Spleen (tissue), 11 donors: ENCODE data around the gene RRM1. TPM values are rescaled to one million over a fixed set of nuclear protein-coding genes. Genes with fewer than 3 reads are reported as not detected.

Experiments used
- DNase-seq: peaks from one replicate; pipeline ENCODE4 v3.0.0-alpha.2; 2020
- H3K27ac ChIP-seq, 8 donors: fragments of 200-600 bp; sonication (generic) in 7 of 8; 1 replicate in 4 of 8; 2 replicates in 4 of 8; pipeline versions ENCODE4 v1.5.0 to v1.8.0; 2016 to 2021; ENCODE audit warnings: inconsistent platforms in 4 of 8, mild to moderate bottlenecking in 4 of 8, moderate library complexity in 1 of 8
- H3K27me3 ChIP-seq, 7 donors: fragments of 200-600 bp; sonication (generic) in 6 of 7; replicated peaks in 1 of 7; 1 replicate in 4 of 7; 2 replicates in 3 of 7; pipeline versions ENCODE4 v1.5.0 to v1.8.0; 2016 to 2021; ENCODE audit warnings: inconsistent platforms in 3 of 7, mild to moderate bottlenecking in 1 of 7
- H3K36me3 ChIP-seq, 6 donors: fragments of 200-600 bp; sonication (generic) in 5 of 6; 1 replicate in 4 of 6; 2 replicates in 2 of 6; pipeline versions ENCODE4 v1.5.0 to v1.8.0; 2016 to 2021; ENCODE audit warnings: inconsistent platforms in 2 of 6
- H3K4me1 ChIP-seq, 6 donors: fragments of 200-600 bp; sonication (generic) in 5 of 6; 1 replicate in 3 of 6; 2 replicates in 3 of 6; pipeline versions ENCODE4 v1.5.0 to v1.8.0; 2016 to 2021; ENCODE audit warnings: inconsistent platforms in 3 of 6
- H3K4me3 ChIP-seq, 8 donors: fragments of 200-600 bp; sonication (generic) in 7 of 8; 1 replicate in 4 of 8; 2 replicates in 4 of 8; pipeline versions ENCODE4 v1.5.0 to v1.8.0; 2016 to 2021; ENCODE audit warnings: inconsistent platforms in 4 of 8, mild to moderate bottlenecking in 4 of 8, moderate library complexity in 2 of 8
- H3K9me3 ChIP-seq, 8 donors: fragments of 200-600 bp; sonication (generic) in 7 of 8; 1 replicate in 4 of 8; 2 replicates in 4 of 8; pipeline versions ENCODE4 v1.5.0 to v1.8.0; 2016 to 2021; ENCODE audit warnings: inconsistent platforms in 4 of 8
- CTCF ChIP-seq, 11 experiments: fragments of 200-600 bp in 7 of 11; fragments of 450-650 bp in 4 of 11; sonication (generic) in 4 of 11; IDR thresholded peaks in 8 of 11; conservative IDR thresholded peaks in 3 of 11; 1 replicate in 7 of 11; 2 replicates in 4 of 11; pipeline versions ENCODE4 v1.4.0 to v1.8.0; 2016 to 2021; ENCODE audit warnings: antibody characterized with exemption in 11 of 11, inconsistent platforms in 4 of 11, mild to moderate bottlenecking in 1 of 11
- POLR2A ChIP-seq, 3 donors: fragments of 450-650 bp; IDR thresholded peaks; one replicate each; pipeline ENCODE4 v1.5.1; 2017; ENCODE audit warnings: antibody characterized with exemption in 3 of 3, mild to moderate bottlenecking in 1 of 3
- POLR2AphosphoS5 ChIP-seq, 3 donors: sonication (generic); formaldehyde crosslinking; IDR thresholded peaks; one replicate each; pipeline ENCODE4 v1.5.1; 2017; ENCODE audit warnings: antibody characterized with exemption in 3 of 3
- WGBS, 5 donors: extraction: QIAGEN DNeasy Blood & Tissue Kit in 3 of 5; methylation state at CpG; one replicate each; pipeline versions ENCODE4 v1.1.5 to v1.1.7; 2013 to 2018; 5-methylcytosine and 5-hydroxymethylcytosine counted together
- intact Hi-C: fragments of 100-400 bp; cut with DNase I; formaldehyde crosslinking; loops from one replicate; pipeline ENCODE4 v1.15.0; 2023; ENCODE audit warnings: low total_unique reads
- polyA plus RNA-seq, 3 donors: library from polyadenylated mRNA; stranded (reverse); fragments of 200-250 nt; gene quantifications; one replicate each; pipeline ENCODE4 v1.2.1, GENCODE V29; 2013
- total RNA-seq, 7 donors: library from RNA; depleted of rRNA in 3 of 7; stranded (reverse); fragments of >200 nt in 3 of 7; fragmentation: NEBNext Ultra II Directional in 4 of 7; extraction: Animal tissue kit (Norgen Biotek cat#: 25700) in 4 of 7; gene quantifications; one replicate each; pipeline versions ENCODE4 v1.1.0 to v1.2.1, GENCODE V29; 2016 to 2021
- donor health status: healthy with polysubstance abuse.
- donor health status: DM: no; HTN: no; CAD: no; lungs with moderate emphysema.
- donor health status: DM: no; HTN: no; CAD: no.
- donor health status: Bipolar disorder and iron deficiency.
- donor health status: healthy.
- donor health status: DM: no; HTN: no; CAD: no.
- donor health status: DM: yes; HTN: yes; CAD: no.

RRM1 gene
- total and polyA plus RNA-seq, 10 donors, result 6.6 to 37.6 (median 24.1) TPM

GRCh38 chr11:4187055-4187988 is 92.7 kb downstream of the RRM1 start:
- peaks cover 0 to 19% (median 0%) of the 10 kb centered on the region in 7 donors for H3K27me3 ChIP-seq
- DNase-seq, result peak; percentile 96
- no peak for TF ChIP-seq POLR2A (IDR thresholded peaks at IDR 0.05)
- peak in 2 of 3 donors; percentile 33 to 57 for TF ChIP-seq POLR2AphosphoS5 (IDR thresholded peaks at IDR 0.05)
- TF ChIP-seq CTCF (IDR thresholded peaks at IDR 0.05 in 8 of 11, conservative IDR thresholded peaks at IDR 0.05 in 3 of 11), result peak; percentile 88 to 99 (median 98)
- WGBS, 5 donors, result 1 to 2% (median 1%) methylated on average over 21 to 83 of the region's 83 CpGs
- no peaks in the 10 kb centered on the region for H3K9me3 ChIP-seq
- intact Hi-C loops, result loop anchor here (2.0 kb wide), 1 partner anchor 305 kb away; no protein-coding TSS in a partner anchor
- peaks cover 2 to 15% (median 14%) of the 10 kb centered on the region in 6 donors for H3K4me1 ChIP-seq
- peak overlapping the region in 2 of 8 donors; percentile 47 to 53 for H3K27ac ChIP-seq
- peak overlapping the region; percentile 30 to 82 (median 52) for H3K4me3 ChIP-seq
- no peaks in the 10 kb centered on the region for H3K36me3 ChIP-seq

Other genes with a start within 250 kb of the RRM1 start
- 10 to 100 TPM; 55.4 to 85.2 (median 65.0) TPM for gene STIM1, start 239.1 kb upstream of the RRM1 start, total RNA-seq
- gene STIM1, start 239.1 kb upstream of the RRM1 start, polyA plus RNA-seq, result 10 to 100 TPM; 13.0 to 22.5 (median 16.3) TPM